ENCODE measurements around the gene PRDM12.

The PRDM12 gene

DNA sequence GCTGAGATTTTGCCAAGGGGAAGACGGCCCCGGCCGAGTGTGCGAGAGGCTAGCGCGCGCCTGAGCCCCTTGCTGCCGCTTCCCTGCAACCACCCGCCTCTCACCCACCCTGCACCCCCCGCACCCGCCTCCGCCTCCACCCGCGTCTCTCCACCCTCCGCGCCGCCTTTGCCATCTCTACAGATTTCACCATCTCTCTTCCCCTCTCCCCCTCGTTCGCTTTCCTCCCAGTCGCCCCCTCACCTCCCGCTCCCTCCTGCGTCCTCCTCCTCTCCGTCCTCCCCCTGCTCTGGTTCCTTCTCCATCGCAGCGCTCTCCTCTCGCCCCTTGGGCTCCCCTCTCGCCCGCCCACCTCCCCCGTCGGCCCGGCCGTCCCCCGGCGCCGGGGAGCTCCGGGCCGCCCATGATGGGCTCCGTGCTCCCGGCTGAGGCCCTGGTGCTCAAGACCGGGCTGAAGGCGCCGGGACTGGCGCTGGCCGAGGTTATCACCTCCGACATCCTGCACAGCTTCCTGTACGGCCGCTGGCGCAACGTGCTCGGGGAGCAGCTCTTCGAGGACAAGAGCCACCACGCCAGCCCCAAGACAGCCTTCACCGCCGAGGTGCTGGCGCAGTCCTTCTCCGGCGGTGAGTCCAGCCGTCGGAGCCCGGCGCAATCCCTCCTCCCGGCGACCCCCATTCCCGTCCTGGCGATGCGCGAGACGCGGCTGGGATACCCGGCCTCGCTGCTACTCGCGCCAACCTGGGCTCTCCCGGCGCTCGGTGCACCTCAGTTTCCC, at the start of gene PRDM12:
Gene PRDM12, plus strand, starts transcription at position 344 of the 778 bp plus-strand sequence. Its CDS starts 60 bp downstream, at position 404.
- DNase-seq: no peak

DNA sequence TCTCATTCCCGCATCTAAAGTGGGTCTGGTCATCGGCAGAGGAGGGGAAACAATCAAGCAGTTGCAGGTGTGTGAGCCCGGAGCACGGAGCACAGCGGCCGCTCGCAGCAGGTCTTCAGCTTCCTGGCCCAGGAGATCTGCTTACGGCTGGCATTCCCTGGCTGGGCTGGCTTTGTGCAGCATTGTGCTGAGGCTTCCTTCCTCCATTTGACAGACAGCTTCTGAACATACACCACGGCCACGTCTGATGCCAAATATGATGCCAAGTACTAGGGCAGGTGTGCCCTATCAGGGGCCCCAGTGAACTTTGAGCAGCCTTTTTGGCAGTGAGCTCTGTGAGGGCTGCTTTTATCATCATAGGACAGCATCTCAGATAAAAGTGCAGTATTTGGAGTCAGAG, 47.9 kb upstream of the PRDM12 start:
- DNase-seq: no peak

DNA sequence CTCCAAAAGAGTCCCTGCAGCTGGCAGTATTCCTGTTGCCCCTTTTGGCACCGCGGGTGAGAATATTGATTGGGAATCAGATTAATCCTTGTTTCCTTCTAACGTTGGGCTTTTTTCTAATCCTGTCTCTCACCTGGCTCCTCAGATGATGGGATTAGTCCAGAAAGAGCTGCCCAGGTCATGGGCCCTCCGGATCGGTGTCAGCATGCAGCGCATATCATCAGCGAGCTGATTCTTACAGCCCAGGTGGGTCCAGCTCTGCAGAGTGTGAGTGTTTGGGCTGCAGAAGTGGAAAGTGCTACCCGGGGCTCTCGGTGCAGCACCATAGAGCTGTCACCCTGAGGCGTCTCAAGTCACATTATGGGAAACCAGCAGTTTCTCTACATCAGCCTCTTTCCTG, 40.9 kb upstream of the PRDM12 start:
- DNase-seq: no peak

DNA sequence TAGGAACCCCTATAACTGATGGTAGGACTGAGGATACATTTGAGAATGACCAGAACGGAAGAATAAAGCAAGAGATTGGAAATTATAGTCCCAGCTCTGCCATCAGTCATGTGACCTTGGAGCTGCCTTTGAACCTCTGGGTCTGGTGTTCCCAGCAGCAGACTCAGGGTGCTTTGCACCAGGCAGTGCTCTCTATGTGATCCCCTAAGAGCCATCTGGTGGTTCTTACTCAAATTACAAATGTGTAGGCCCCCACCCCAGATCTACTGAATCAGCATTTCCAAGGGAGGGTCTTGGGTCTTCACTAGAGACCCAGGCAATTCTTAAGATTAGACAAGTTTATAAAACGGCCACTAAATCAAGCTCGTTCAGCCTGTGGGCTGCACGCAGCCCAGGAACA, 40.2 kb upstream of the PRDM12 start:
- DNase-seq: no peak

DNA sequence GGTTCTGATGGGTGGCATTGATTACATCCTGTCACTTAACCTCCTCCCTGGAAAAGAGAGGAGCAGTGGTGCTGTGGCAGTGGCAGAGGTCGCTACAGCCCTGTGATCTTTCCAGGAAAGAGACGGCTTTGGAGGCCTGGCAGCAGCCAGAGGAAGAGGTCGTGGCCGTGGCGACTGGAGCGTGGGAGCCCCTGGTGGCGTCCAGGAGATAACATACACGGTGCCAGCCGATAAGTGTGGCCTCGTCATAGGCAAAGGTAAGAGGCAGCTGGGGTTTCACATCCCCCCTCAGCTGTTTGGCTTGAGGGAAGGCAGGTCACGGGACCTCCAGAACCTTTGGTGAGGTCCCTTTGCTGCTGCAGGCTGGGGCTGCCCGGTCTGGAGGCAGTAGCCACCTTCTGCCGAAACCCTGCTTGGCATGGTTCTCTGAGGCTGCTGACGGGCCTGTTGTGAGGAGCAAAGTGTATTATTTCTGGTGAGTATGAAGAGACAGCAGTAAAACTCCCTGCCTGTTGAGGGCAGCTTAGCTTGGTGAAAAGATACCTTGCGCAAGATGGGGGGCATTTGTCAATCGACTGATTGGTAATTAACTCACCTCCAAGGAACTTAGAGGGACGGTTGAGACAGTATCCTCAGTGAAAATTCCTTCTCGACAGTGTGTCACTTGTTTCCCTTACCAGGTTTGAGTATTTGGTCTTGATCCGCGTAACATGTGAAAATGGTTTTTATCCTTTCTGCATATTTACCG, 38.0 kb upstream of the PRDM12 start:
- no peak for DNase-seq

DNA sequence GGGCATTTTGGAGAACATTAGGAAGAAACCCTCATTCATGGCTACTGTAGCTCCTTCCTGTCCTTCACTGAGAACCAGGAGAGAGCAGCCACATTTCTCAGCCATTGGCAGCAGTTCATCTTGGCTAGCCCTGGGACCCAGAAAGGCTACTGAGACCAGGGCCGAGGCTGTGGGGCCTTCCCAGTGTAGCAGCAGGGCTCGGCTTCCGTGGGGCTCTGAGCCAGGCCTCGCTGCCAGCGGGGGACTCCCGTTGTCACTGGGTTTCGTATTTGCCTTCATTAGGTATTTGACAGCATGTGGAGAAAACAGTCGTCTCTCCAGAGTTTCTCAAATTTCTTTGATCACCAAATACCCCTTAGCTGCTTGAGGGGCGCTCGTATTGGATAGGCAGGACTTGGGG, 37.3 kb upstream of the PRDM12 start:
- no peak for DNase-seq

DNA sequence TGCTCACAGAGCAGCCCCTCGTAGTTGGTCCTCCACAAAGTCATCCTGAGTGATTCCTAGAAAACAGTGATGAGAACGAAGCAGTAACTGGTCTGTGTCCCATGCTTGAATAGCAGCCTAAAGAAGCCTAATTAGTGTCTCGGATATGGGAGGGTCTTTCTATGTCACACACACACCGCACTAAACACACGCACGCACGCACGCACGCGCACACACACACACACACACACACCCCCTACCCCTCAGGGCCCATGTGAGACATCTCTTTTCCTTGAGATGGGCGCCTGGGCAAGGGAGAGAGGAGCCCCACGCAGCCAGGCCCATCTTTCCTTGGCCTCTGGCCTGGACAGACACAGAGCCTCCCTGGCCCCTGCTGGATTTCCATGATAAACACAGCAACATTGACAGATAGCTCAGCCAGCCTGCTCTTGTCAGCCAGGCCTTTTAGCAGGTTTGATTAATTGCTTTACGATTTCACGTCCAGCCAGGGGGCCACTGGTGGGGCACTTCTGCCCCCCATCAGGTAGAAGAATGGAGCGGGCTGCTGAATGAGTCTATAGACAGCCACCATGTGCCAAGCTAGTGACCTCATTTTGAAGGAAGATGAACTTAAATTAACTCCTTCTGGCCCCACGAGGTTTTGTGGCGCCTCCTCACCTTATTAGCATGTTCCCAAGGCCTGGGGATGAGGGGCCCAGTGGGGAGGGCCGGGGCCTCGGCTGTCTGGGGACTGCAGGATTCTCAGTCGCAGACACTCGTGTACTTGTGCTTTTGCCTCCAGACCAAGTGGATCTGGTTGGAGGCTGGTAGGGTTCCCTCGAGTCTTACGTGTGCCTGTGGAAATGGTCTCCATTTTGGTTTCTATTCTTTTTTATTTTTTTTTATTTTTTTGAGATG, 36.2 kb upstream of the PRDM12 start:
- DNase-seq: no peak

DNA sequence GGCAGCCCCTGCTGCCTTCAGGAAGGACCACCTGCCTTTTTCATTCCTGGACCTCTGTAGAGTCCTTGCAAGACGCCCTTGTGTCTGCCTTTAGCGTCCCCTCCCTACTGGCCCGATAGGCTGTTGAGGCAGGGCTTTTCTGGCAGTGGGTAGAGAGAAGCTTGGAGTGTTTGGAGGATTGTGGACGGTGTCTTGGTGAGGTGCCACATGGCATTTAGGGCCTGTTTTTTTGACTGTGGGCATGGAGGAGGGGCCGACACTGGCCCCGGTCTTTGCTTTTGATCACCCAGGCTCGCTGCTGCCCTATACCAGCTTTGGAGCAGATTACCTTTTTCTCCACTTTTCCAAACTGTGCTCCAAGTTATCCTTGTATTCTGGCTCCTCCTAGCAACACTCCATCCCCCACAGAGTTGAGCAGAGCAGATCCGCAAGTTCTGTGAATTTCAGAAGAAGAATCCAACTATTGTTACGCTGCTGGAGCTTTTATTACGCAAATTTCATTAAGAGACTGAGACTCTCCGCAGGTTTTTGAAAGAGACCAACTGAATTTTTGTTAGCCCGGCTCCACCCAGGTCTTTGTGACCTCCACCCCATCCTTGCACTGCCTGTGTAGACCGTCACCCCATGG, 34.8 kb upstream of the PRDM12 start:
- DNase-seq: no peak

DNA sequence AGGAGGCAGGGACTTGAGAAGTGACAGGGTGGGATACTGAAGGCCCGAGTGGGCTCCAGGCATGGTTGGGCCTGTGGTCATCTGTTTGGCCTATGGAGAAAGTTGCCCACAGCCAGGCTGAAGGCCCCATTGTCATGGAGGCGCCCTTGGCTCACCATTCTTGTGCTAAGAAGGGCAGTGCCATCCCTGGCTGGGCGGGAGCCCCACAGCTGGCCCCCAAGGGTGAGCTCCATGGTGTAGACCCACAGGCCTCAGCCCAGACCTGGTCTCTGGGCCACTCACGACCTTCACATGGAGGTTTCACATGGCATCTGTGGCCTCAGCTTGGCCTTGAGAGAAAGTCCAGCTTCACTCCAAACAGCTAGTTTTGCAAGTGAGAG, 34.3 kb upstream of the PRDM12 start:
- DNase-seq: no peak

DNA sequence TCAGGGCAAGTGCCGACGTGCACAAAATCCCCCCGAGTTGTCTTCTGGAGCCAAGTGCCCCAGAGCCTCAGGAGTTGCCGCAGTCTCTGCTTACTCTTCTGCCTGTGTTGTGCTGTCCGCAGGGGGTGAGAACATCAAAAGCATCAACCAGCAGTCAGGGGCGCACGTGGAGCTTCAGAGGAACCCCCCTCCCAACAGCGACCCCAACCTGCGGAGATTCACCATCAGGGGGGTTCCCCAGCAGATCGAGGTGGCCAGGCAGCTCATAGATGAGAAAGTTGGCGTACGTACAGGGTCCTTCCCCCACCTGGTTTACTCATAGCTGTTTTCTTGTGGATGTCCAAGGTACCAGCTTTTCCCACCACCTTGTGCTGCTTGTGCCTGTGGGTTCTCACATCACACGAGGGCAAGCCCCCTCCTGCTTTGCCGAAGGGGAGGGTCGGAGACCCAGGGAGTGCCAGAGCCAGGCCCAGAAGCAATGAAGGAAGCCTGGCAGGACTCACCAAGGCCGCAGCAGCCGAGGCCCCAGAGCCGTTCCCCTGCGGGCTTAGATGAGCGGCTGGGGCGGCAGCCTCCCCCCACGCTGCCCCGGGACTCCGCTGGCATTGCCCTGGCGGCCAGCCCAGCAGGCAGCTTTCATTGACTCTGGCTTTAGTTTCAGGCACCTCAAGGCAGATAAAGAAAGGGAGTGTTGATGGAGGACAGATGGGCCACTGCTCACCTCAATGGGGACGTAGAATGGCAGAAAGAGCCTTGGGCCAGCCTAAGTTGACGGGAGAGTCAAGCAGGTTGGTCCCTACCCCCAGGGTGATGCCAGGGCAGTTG, 33.7 kb upstream of the PRDM12 start:
- DNase-seq: no peak

DNA sequence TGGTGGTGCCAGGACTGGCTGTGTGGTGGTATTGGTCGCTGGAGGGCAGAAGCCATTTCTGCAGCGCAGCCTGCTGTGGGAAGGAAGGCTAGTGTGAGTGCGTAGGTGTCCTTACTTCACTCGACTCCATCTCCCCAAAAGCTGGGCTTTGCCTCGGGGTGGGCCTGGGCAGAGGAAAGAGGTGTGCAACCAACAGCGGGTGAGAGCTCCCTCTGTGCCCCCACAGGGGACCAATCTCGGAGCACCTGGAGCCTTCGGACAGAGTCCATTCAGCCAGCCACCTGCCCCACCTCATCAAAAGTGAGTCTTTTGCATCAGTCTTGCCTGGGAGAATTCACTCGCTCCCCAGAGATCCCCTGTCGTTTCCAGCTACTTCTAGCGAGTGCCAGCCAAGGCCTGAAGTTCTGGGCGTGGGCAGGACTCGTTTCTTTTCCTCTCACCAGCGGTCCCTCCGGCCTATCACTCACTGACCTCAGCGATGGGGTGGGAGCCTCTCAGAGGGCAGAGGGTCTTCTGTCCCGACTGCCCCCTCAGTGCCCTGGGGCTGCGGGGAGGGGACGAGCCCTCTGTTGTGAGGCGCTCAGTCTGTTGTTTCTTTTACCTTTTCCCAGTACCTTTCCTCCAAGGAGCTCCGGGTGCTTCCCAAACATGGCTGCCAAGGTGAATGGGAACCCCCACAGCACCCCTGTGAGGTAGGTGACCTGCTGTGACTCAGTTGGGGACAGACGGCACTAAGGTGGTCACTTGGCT, 32.9 kb upstream of the PRDM12 start:
- no peak for DNase-seq

DNA sequence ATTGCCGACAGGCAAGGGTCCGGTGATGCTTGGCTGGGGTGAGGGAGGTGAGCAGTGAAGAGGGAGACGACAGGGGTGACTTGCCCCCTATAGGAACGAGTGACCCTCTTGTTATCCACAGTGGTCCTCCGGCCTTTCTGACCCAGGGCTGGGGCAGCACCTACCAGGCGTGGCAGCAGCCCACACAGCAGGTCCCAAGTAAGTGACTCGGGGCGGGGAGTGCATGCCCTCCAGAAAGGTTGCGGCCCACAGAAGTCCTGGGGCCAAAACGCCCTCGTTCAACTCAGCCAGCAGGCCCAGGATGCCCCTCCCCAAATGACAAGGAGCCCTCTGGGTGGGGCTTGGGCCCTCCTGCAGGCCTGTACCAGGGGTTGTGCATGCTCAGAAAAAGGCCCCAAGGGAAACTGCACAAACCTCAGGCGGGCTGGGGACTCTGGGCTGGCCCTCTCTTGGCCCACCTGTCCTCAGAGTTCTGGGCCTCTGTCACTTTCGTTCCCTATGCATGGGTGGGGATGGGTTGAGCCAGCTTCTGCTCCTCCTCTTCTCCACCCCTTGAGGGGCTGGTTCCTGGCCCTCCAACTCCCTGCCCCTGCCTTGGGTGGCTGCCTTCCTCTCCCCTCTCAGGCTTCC, 32.2 kb upstream of the PRDM12 start:
- DNase-seq: no peak

DNA sequence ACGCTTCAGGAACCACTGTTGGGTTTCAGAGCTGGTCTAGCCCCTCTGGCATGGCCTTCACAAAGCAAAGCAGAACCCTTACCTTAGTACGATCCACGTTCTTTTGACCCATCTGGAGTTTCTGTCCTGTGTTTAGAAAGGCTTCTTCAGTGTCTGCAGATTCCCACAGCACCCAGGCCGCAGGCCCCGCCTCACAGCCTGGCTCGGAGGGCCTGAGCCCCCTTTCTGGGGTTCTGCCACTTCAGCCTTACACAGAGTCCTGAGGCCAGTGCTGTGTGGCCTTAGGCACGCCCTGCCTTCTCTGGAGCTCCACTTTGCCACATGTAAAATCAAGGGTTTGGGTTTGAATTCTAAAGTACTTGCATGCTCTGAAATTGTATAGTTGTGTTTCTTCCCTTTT, 31.6 kb upstream of the PRDM12 start:
- no peak for DNase-seq

DNA sequence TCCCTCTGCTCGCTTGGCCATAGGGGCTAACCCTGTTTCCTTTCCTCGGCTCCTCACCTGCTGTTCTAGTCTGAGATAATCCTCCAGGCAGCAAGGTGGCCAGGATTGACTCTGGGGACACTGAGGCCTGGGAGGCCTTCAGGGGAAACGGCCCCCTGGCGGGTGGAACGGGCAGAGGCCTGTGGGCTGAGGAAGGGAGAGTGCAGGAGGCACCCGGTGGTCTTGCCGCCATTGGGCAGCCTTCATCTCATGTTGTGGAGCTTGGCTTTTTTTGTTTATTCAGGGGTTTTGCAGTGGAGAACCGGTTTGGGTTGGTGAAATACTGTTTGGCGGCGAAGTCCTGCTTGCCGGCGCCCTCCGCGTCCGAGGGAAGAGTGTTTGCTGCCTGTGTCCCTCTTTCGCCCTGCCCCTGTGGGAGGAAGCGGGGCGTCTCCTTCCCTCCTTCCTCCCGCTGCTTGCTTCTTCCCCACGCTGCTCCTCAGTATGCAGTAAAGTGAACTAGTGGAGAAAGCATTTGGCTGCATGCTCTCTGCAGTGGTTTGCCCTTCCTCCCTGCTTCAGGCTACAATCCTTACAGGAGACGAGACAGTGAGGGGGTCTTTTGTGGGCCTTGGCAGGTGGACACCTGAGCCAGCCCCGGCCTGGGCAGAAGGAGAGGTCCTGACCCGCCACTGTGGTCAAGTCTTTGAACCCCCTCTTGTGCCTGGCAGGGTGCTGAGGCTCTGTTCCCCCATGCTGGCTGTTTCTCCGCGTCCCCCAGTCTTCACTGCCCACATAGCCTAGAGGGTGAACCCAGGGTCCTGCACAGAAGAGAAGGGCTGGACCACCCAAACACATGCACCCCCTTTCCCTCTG, 30.8 kb upstream of the PRDM12 start:
- DNase-seq: no peak

DNA sequence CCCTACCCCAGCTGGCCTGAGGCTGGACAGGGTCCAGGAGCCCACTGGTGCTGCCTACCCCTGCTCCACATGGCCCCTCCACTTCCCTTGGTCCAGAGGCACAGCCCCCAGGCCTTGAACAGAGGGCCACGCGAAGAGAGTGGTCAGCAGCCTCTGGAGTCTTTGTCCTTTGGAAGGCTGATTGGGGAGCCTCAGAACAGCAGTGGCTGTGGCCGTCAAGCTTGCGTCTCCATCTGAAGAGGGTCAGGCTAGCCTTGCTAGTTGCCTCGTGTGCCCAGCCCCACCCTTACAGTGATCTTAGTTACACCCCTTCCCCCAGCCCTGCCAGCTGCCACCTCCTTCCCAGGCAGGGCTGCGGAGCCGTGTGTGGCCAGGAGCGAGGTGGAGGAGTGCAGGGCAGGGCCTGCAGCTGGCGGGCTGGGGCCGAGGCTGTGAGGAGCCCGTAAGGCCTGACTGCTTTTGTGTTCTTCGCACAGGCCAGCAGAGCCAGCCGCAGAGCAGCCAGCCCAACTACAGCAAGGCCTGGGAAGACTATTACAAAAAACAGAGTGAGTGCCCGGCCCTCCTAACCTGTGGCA, 30.1 kb upstream of the PRDM12 start:
- DNase-seq: peak in 1 of 2 experiments; percentile 8

DNA sequence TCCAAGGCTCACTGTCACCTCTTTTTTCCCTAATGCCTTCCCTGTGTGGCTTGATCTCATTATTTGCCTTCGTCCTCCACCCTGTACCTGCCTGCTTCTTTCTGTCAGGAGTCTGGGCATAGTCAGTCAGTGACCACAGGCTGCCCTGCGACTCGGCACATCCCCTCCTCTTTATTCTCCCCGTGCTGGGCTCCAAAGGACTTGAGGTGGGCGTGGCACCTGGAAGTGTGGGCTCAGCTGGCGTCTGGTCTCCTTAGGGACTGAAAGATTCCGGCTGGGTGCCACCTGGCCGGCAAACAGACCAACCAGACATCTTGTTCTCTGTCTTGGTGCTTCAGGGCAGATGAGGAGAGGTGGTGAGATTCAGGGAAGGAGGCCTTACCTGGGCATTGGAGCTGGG, 29.6 kb upstream of the PRDM12 start:
- peak in 1 of 2 experiments; percentile 10 for DNase-seq

DNA sequence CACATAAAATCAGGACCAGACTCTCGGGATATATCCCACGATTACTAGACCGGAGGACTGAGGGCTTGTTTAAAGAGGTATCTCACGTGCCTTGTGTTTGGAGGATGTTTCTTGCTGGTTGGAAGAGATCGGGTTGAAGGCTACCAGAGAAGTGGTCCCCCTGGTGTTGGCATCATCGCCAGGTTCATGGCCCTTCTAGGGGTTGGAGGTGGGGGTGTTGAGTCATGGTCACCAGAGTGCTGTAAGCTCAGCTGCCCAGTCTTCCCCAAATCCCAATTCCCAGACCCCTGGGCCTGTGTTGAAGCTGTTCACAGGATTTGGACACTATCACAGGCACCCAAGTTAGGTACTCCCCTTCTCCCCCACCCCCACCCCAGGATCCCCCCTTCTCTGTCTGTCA, 29.1 kb upstream of the PRDM12 start:
- no peak for DNase-seq

DNA sequence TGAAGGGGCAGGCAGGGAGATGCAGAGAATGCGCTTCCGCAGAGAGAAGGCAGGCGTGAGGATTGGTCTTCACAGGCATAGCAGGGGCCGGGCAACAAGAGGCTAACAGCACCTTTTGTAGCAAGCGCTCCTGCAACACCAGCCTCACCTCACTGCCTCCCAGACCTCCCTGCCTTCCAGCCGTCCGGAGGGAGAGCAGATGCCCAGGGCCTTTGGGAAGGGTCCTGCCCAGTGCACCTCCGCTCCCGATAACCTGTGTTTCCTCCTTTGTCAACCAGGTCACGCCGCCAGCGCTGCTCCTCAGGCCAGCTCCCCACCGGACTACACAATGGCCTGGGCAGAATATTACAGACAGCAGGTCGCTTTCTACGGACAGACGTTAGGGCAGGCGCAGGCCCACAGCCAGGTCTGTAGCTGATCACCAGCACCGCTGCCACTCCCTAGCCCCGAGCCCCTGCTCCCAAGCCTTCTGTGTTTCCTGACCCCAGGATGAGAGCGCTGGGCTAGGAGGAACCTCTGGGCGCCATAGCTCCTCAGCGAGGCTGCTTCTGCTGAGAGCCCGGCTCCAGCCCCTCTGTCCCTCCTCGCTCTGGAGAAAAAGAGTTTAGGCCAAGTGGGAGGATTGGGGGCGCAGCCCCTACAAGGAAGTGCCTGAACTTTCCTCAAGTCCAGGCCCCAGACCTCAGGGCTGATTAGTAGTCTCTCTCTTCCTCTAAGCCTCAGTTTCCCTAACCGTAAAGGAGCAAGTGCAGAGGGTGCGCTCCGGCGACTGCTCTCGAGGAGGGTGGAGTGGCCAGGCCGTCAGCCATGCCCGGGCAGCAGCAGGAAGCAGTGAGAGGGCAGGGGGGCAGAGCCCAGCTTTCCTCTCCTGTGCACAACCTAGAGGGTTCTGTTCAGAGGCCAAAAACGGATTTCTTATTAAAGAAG, 28.4 kb upstream of the PRDM12 start:
- no peak for DNase-seq
